ENCODE data around the gene GPHN. TPM values are rescaled to one million over a fixed set of nuclear protein-coding genes. Genes with fewer than 3 reads are reported as not detected.

Gene GPHN
- total RNA-seq, 1 donor: 8.3 TPM

GRCh38 chr14:66603945-66604344 is 96.0 kb downstream of the GPHN start:
- Histone ChIP-seq H2AFZ (ENCODE audit: low read length) (no peak overlapping the region), H3K9me3 (ENCODE audit: low read depth, low read length) (no peaks in the 10 kb centered on the region), H3K4me3 (ENCODE audit: insufficient read depth, low read length) (no peak overlapping the region), H3K27me3 (ENCODE audit: insufficient read depth, low read length) (no peaks in the 10 kb centered on the region), H3K79me2 (ENCODE audit: insufficient read depth, low read length) (no peaks in the 10 kb centered on the region), H4K20me1 (ENCODE audit: insufficient read depth, low read length) (no peaks in the 10 kb centered on the region), H3K4me2 (ENCODE audit: insufficient read depth, low read length) (no peak overlapping the region), H3K4me1 (ENCODE audit: insufficient read depth, low read length) (peaks cover 5% of the 10 kb centered on the region), H3K36me3 (ENCODE audit: insufficient read depth, low read length) (no peaks in the 10 kb centered on the region), H3K27ac (ENCODE audit: low read depth, low read length) (no peak overlapping the region)
- TF ChIP-seq CTCF (IDR thresholded peaks at IDR 0.05; ENCODE audit: extremely low read depth, low read depth, low read length): no peak
- no peak for DNase-seq (ENCODE audit: insufficient read length, low spot score, missing footprints)

GRCh38 chr14:66606826-66607225 is 98.9 kb downstream of the GPHN start:
- H3K27me3 ChIP-seq (ENCODE audit: insufficient read depth, low read length): no peaks in the 10 kb centered on the region
- H2AFZ ChIP-seq (ENCODE audit: low read length): no peak overlapping the region
- no peaks in the 10 kb centered on the region for H3K79me2 ChIP-seq (ENCODE audit: insufficient read depth, low read length)
- no peaks in the 10 kb centered on the region for H3K9me3 ChIP-seq (ENCODE audit: low read depth, low read length)
- H3K4me3 ChIP-seq (ENCODE audit: insufficient read depth, low read length): no peak overlapping the region
- H3K36me3 ChIP-seq (ENCODE audit: insufficient read depth, low read length): no peaks in the 10 kb centered on the region
- no peak for DNase-seq (ENCODE audit: insufficient read length, low spot score, missing footprints)
- TF ChIP-seq CTCF (IDR thresholded peaks at IDR 0.05; ENCODE audit: extremely low read depth, low read depth, low read length): no peak
- no peak overlapping the region for H3K4me2 ChIP-seq (ENCODE audit: insufficient read depth, low read length)
- H3K27ac ChIP-seq (ENCODE audit: low read depth, low read length): no peak overlapping the region
- H3K4me1 ChIP-seq (ENCODE audit: insufficient read depth, low read length): no peaks in the 10 kb centered on the region
- no peaks in the 10 kb centered on the region for H4K20me1 ChIP-seq (ENCODE audit: insufficient read depth, low read length)

DNA sequence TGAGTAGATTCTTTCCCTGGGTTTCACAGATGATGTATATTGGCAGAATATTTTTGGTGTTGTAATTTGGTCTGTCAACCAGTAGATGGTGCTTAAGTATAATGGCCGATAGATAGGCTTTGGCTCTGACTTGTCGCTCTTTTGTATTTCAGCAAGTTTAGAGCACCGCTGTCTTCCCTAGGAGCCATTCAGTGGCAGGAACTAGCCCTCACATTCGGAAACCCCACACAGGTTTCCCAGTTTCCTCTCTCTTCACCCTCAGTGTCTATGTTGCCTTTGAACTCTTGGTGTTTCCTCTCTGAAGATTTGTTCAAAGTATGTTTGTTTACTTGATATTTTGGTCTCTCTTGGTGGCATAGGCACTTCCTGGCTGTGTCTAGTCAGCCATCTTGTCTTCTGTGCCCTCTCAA is 102.2 kb downstream of the GPHN start:
- no peaks in the 10 kb centered on the region for H3K79me2 ChIP-seq (ENCODE audit: insufficient read depth, low read length)
- H3K9me3 ChIP-seq (ENCODE audit: low read depth, low read length): no peaks in the 10 kb centered on the region
- H3K4me1 ChIP-seq (ENCODE audit: insufficient read depth, low read length): no peaks in the 10 kb centered on the region
- H3K4me3 ChIP-seq (ENCODE audit: insufficient read depth, low read length): no peak overlapping the region
- no peak overlapping the region for H3K4me2 ChIP-seq (ENCODE audit: insufficient read depth, low read length)
- no peak overlapping the region for H3K27ac ChIP-seq (ENCODE audit: low read depth, low read length)
- no peak for DNase-seq (ENCODE audit: insufficient read length, low spot score, missing footprints)
- peak; percentile 47 for TF ChIP-seq CTCF (IDR thresholded peaks at IDR 0.05; ENCODE audit: extremely low read depth, low read depth, low read length)
- H3K27me3 ChIP-seq (ENCODE audit: insufficient read depth, low read length): no peaks in the 10 kb centered on the region
- no peak overlapping the region for H2AFZ ChIP-seq (ENCODE audit: low read length)
- H3K36me3 ChIP-seq (ENCODE audit: insufficient read depth, low read length): no peaks in the 10 kb centered on the region
- H4K20me1 ChIP-seq (ENCODE audit: insufficient read depth, low read length): no peaks in the 10 kb centered on the region

GRCh38 chr14:66613344-66613743 is 105.4 kb downstream of the GPHN start:
- Histone ChIP-seq H3K4me3 (ENCODE audit: insufficient read depth, low read length) (no peak overlapping the region), H3K4me2 (ENCODE audit: insufficient read depth, low read length) (no peak overlapping the region), H3K27ac (ENCODE audit: low read depth, low read length) (no peak overlapping the region), H3K36me3 (ENCODE audit: insufficient read depth, low read length) (no peaks in the 10 kb centered on the region), H3K27me3 (ENCODE audit: insufficient read depth, low read length) (no peaks in the 10 kb centered on the region), H4K20me1 (ENCODE audit: insufficient read depth, low read length) (no peaks in the 10 kb centered on the region), H3K4me1 (ENCODE audit: insufficient read depth, low read length) (no peaks in the 10 kb centered on the region), H3K9me3 (ENCODE audit: low read depth, low read length) (no peaks in the 10 kb centered on the region), H2AFZ (ENCODE audit: low read length) (no peak overlapping the region), H3K79me2 (ENCODE audit: insufficient read depth, low read length) (peaks cover 2% of the 10 kb centered on the region)
- DNase-seq (ENCODE audit: insufficient read length, low spot score, missing footprints): no peak
- no peak for TF ChIP-seq CTCF (IDR thresholded peaks at IDR 0.05; ENCODE audit: extremely low read depth, low read depth, low read length)
